ENCODE results near the gene SCFD2.

SCFD2 gene

DNA sequence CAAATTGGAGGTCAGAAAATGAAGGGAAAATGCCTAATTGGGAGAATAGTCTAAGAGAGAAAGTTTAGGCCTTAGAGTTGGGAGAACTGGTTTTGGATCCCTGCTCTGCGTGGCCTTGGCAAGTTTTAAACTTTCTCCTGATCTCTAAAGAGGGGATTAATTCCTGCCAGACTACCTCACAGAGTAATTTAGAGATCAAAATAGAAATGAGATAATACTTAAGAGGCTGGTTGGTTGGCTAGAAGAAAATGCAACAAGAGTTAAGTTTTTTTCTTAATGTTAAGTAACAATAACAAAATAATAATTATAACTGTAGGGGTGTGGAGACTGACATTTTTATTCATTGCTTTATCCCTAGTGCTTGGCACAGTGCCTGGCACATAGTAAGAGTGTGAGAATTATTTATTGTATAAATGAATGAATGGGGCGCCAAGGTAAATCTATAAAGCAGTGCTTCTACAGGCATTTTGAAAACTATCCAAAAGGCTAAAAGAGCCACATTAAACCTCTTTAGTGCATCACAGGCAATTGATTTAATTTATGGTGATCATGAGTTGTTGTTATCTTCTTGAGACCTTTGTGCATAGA is 343.3 kb downstream of the SCFD2 start:
- H3K27me3 ChIP-seq (replicated peaks; ENCODE audit: control insufficient read depth, insufficient read depth, low read length, poor library complexity, severe bottlenecking), result no peaks in the 10 kb centered on the region

GRCh38 chr4:53021754-53022512 is 343.9 kb downstream of the SCFD2 start:
- Histone ChIP-seq H3K36me3 (ENCODE audit: control insufficient read depth, insufficient read depth, low read length) (no peaks in the 10 kb centered on the region), H3K27me3 (replicated peaks; ENCODE audit: control insufficient read depth, insufficient read depth, low read length, poor library complexity, severe bottlenecking) (no peaks in the 10 kb centered on the region), H3K4me1 (ENCODE audit: control insufficient read depth, insufficient read depth, low read length, poor library complexity, severe bottlenecking) (no peaks in the 10 kb centered on the region), H3K9me3 (ENCODE audit: control insufficient read depth, low read length) (no peaks in the 10 kb centered on the region), H3K27ac (ENCODE audit: insufficient read depth, low read length, poor library complexity, severe bottlenecking) (no peak overlapping the region), H3K4me3 (ENCODE audit: insufficient read depth, low read depth, low read length, poor library complexity, severe bottlenecking) (no peak overlapping the region)
- DNase-seq, result no peak

More for the DNA sequence above, 343.3 kb downstream of the SCFD2 start:
- Histone ChIP-seq H3K27ac (ENCODE audit: insufficient read depth, low read length, poor library complexity, severe bottlenecking) (no peak overlapping the region), H3K4me1 (ENCODE audit: control insufficient read depth, insufficient read depth, low read length, poor library complexity, severe bottlenecking) (no peaks in the 10 kb centered on the region), H3K36me3 (ENCODE audit: control insufficient read depth, insufficient read depth, low read length) (no peaks in the 10 kb centered on the region), H3K9me3 (ENCODE audit: control insufficient read depth, low read length) (no peaks in the 10 kb centered on the region), H3K4me3 (ENCODE audit: insufficient read depth, low read depth, low read length, poor library complexity, severe bottlenecking) (no peak overlapping the region)
- no peak for DNase-seq

- H3K27me3 ChIP-seq (replicated peaks; ENCODE audit: control insufficient read depth, insufficient read depth, low read length, poor library complexity, severe bottlenecking), result no peaks in the 10 kb centered on the region
- no peak for DNase-seq
- no peak overlapping the region for H3K27ac ChIP-seq (ENCODE audit: insufficient read depth, low read length, poor library complexity, severe bottlenecking)
- H3K36me3 ChIP-seq (ENCODE audit: control insufficient read depth, insufficient read depth, low read length), result no peaks in the 10 kb centered on the region
- no peaks in the 10 kb centered on the region for H3K9me3 ChIP-seq (ENCODE audit: control insufficient read depth, low read length)
- no peaks in the 10 kb centered on the region for H3K4me1 ChIP-seq (ENCODE audit: control insufficient read depth, insufficient read depth, low read length, poor library complexity, severe bottlenecking)
- H3K4me3 ChIP-seq (ENCODE audit: insufficient read depth, low read depth, low read length, poor library complexity, severe bottlenecking), result no peak overlapping the region
Measured at GRCh38 chr4:53019485-53020382, 346.1 kb downstream of the SCFD2 start.

DNA sequence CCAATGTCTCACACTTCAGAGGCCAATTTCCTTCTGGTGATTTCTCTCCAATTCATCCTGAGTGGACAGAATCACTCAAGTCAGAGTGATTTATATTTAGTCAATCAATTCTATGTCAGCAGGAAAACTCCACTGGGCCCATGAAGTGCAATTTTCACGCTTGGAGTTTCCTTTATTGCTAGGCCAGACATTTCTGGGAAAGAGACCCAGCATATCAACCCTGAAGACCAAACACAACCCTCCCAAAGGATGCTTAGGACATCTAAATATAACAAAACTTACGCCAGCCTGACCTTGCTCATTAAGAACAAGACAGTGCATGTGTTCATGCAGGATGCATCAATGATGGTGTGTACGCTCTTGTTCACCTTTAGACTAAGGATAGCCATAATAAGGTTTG is 347.4 kb downstream of the SCFD2 start:
- no peaks in the 10 kb centered on the region for H3K36me3 ChIP-seq (ENCODE audit: control insufficient read depth, insufficient read depth, low read length)
- no peak overlapping the region for H3K4me3 ChIP-seq (ENCODE audit: insufficient read depth, low read depth, low read length, poor library complexity, severe bottlenecking)
- DNase-seq, result no peak
- no peaks in the 10 kb centered on the region for H3K27me3 ChIP-seq (replicated peaks; ENCODE audit: control insufficient read depth, insufficient read depth, low read length, poor library complexity, severe bottlenecking)
- no peaks in the 10 kb centered on the region for H3K9me3 ChIP-seq (ENCODE audit: control insufficient read depth, low read length)
- no peak overlapping the region for H3K27ac ChIP-seq (ENCODE audit: insufficient read depth, low read length, poor library complexity, severe bottlenecking)
- H3K4me1 ChIP-seq (ENCODE audit: control insufficient read depth, insufficient read depth, low read length, poor library complexity, severe bottlenecking), result no peaks in the 10 kb centered on the region

DNA sequence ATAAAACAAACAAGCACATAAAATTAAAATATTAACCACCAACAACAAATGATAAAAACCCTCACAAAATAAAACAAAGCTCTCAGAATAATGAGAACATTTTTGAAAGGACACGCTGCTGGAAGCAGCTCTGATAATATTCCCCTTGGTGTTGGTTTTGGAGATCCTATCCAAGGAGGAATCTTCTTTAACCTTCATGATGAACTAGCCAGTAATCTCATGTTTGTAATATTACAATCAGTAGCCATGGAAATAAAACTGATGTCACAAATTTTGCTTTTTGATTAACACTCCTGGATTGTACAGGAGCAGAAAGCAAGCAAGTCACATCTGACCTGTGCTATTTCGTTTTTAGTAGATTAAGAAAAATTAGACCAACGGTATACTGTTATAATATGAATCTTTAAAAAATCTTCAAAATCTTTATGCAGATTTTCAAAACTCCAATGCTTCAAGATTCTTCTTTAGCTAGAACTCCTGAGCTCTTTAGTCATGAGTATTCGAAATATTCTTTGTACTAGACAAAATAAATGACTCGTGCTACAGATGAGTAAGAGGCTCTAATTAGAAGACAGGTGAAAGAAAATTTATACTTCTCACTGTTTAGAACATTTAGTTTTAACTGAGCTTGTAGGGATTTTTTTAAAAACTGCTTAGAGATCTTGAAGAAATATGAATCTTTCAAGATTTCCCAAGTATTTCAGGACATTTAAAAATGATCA is 349.6 kb downstream of the SCFD2 start:
- Histone ChIP-seq H3K27me3 (replicated peaks; ENCODE audit: control insufficient read depth, insufficient read depth, low read length, poor library complexity, severe bottlenecking) (no peaks in the 10 kb centered on the region), H3K27ac (ENCODE audit: insufficient read depth, low read length, poor library complexity, severe bottlenecking) (no peak overlapping the region), H3K9me3 (ENCODE audit: control insufficient read depth, low read length) (no peaks in the 10 kb centered on the region), H3K36me3 (ENCODE audit: control insufficient read depth, insufficient read depth, low read length) (no peaks in the 10 kb centered on the region), H3K4me3 (ENCODE audit: insufficient read depth, low read depth, low read length, poor library complexity, severe bottlenecking) (no peak overlapping the region), H3K4me1 (ENCODE audit: control insufficient read depth, insufficient read depth, low read length, poor library complexity, severe bottlenecking) (no peaks in the 10 kb centered on the region)
- DNase-seq, result no peak

DNA sequence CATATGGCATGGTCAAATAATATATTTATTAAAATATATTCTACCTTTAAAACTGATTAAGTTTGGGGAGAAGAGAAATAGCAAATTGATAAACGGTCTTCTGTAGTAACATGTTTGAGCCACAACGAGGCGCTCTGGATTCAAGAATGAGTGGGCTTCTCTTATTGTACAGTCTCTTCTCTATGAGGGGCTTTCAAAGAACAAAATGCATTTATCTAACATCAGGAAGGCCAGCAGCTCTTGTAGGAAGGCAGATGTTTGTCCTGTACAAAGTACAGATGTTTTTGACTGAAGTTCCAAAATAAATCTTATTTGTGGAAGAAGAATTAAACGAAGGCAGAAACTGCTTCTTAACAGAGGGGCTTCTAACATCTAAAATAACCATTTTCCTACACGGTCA is 350.2 kb downstream of the SCFD2 start:
- Histone ChIP-seq H3K27me3 (replicated peaks; ENCODE audit: control insufficient read depth, insufficient read depth, low read length, poor library complexity, severe bottlenecking) (no peaks in the 10 kb centered on the region), H3K9me3 (ENCODE audit: control insufficient read depth, low read length) (no peaks in the 10 kb centered on the region), H3K4me3 (ENCODE audit: insufficient read depth, low read depth, low read length, poor library complexity, severe bottlenecking) (no peak overlapping the region), H3K27ac (ENCODE audit: insufficient read depth, low read length, poor library complexity, severe bottlenecking) (no peak overlapping the region), H3K36me3 (ENCODE audit: control insufficient read depth, insufficient read depth, low read length) (no peaks in the 10 kb centered on the region), H3K4me1 (ENCODE audit: control insufficient read depth, insufficient read depth, low read length, poor library complexity, severe bottlenecking) (no peaks in the 10 kb centered on the region)
- no peak for DNase-seq

GRCh38 chr4:53014881-53015280 is 351.0 kb downstream of the SCFD2 start:
- Histone ChIP-seq H3K4me3 (ENCODE audit: insufficient read depth, low read depth, low read length, poor library complexity, severe bottlenecking) (no peak overlapping the region), H3K27ac (ENCODE audit: insufficient read depth, low read length, poor library complexity, severe bottlenecking) (no peak overlapping the region), H3K27me3 (replicated peaks; ENCODE audit: control insufficient read depth, insufficient read depth, low read length, poor library complexity, severe bottlenecking) (no peaks in the 10 kb centered on the region), H3K36me3 (ENCODE audit: control insufficient read depth, insufficient read depth, low read length) (no peaks in the 10 kb centered on the region), H3K9me3 (ENCODE audit: control insufficient read depth, low read length) (no peaks in the 10 kb centered on the region), H3K4me1 (ENCODE audit: control insufficient read depth, insufficient read depth, low read length, poor library complexity, severe bottlenecking) (no peaks in the 10 kb centered on the region)
- DNase-seq, result no peak

GRCh38 chr4:53013873-53014775 is 351.7 kb downstream of the SCFD2 start:
- H3K27me3 ChIP-seq (replicated peaks; ENCODE audit: control insufficient read depth, insufficient read depth, low read length, poor library complexity, severe bottlenecking), result no peaks in the 10 kb centered on the region
- no peak for DNase-seq
- no peaks in the 10 kb centered on the region for H3K36me3 ChIP-seq (ENCODE audit: control insufficient read depth, insufficient read depth, low read length)
- no peaks in the 10 kb centered on the region for H3K4me1 ChIP-seq (ENCODE audit: control insufficient read depth, insufficient read depth, low read length, poor library complexity, severe bottlenecking)
- no peak overlapping the region for H3K27ac ChIP-seq (ENCODE audit: insufficient read depth, low read length, poor library complexity, severe bottlenecking)
- no peak overlapping the region for H3K4me3 ChIP-seq (ENCODE audit: insufficient read depth, low read depth, low read length, poor library complexity, severe bottlenecking)
- H3K9me3 ChIP-seq (ENCODE audit: control insufficient read depth, low read length), result no peaks in the 10 kb centered on the region

- H3K27ac ChIP-seq (ENCODE audit: insufficient read depth, low read length, poor library complexity, severe bottlenecking), result no peak overlapping the region
- no peaks in the 10 kb centered on the region for H3K36me3 ChIP-seq (ENCODE audit: control insufficient read depth, insufficient read depth, low read length)
- no peaks in the 10 kb centered on the region for H3K27me3 ChIP-seq (replicated peaks; ENCODE audit: control insufficient read depth, insufficient read depth, low read length, poor library complexity, severe bottlenecking)
- no peak overlapping the region for H3K4me3 ChIP-seq (ENCODE audit: insufficient read depth, low read depth, low read length, poor library complexity, severe bottlenecking)
- no peaks in the 10 kb centered on the region for H3K4me1 ChIP-seq (ENCODE audit: control insufficient read depth, insufficient read depth, low read length, poor library complexity, severe bottlenecking)
- no peak for DNase-seq
- H3K9me3 ChIP-seq (ENCODE audit: control insufficient read depth, low read length), result no peaks in the 10 kb centered on the region
Measured at GRCh38 chr4:53012738-53013137, 353.1 kb downstream of the SCFD2 start.
